H1 (cell line): Measurements from ENCODE around the gene EPB41L2. TPM values are rescaled to one million over a fixed set of nuclear protein-coding genes. Genes with fewer than 3 reads are reported as not detected.

ENCODE experiments used
- CTCF ChIA-PET: fragments of 300-600 bp; sonication (Branson Sonifier 250); formaldehyde crosslinking; loops from one replicate; lab custom pipeline; 2021; ENCODE audit not compliant: partially characterized antibody; lab: Charles Lee
- POLR2A ChIA-PET: fragments of 300-600 bp; sonication (Branson Sonifier 250); formaldehyde crosslinking; loops from one replicate; lab custom pipeline; 2021; ENCODE audit warnings: inconsistent platforms; ENCODE audit not compliant: partially characterized antibody; lab: Charles Lee
- DNase-seq, 2 experiments: peaks; one replicate each; pipeline versions ENCODE4 v3.0.0 to v3.0.0-alpha.2; 2010 to 2022; ENCODE audit warnings: low spot score in 2 of 2, low read depth in 1 of 2, mixed read lengths in 1 of 2
- FAIRE-seq: peaks from 2 replicates; lab custom pipeline; 2011; peaks lifted over from hg19 to GRCh38; lab: Jason Lieb, UNC
- H2AFZ ChIP-seq: 2 replicates; pipeline ENCODE4 v1.8.1; 2012; ENCODE audit warnings: low read length, inconsistent platforms
- H2AK5ac ChIP-seq: 2 replicates; pipeline ENCODE4 v1.6.1; 2013; ENCODE audit warnings: low read depth, low read length
- H2BK120ac ChIP-seq: replicated peaks from 2 replicates; pipeline ENCODE3; 2013; ENCODE audit warnings: low read depth, low read length, inconsistent platforms
- H2BK12ac ChIP-seq: 2 replicates; pipeline ENCODE4 v1.6.1; 2013; ENCODE audit warnings: low read depth, low read length
- H2BK15ac ChIP-seq: 2 replicates; pipeline ENCODE4 v1.6.1; 2013; ENCODE audit warnings: low read length
- H2BK20ac ChIP-seq: 2 replicates; pipeline ENCODE4 v1.6.1; 2013; ENCODE audit warnings: low read length
- H2BK5ac ChIP-seq: 2 replicates; pipeline ENCODE4 v1.6.1; 2013; ENCODE audit warnings: low read depth, low read length
- H3K14ac ChIP-seq: 2 replicates; pipeline ENCODE4 v1.6.1; 2013; ENCODE audit warnings: inconsistent platforms; ENCODE audit not compliant: insufficient read length
- H3K18ac ChIP-seq: 2 replicates; pipeline ENCODE4 v1.6.1; 2013; ENCODE audit warnings: low read length; ENCODE audit errors: extremely low read depth
- H3K23ac ChIP-seq: 2 replicates; pipeline ENCODE4 v1.6.1; 2013; ENCODE audit warnings: inconsistent platforms; ENCODE audit not compliant: insufficient read length
- H3K23me2 ChIP-seq: 2 replicates; pipeline ENCODE4 v1.6.1; 2013; ENCODE audit warnings: low read depth, low read length
- H3K27ac ChIP-seq: 2 replicates; pipeline ENCODE4 v1.6.1; 2011; ENCODE audit warnings: low read depth, low read length, inconsistent platforms
- H3K27me3 ChIP-seq, 4 experiments: replicated peaks in 1 of 4; 1 replicate in 1 of 4; 2 replicates in 3 of 4; pipeline versions ENCODE4 v1.6.1 to v1.8.1; 2011 to 2013; ENCODE audit warnings: low read length in 3 of 4, mild to moderate bottlenecking in 3 of 4, inconsistent platforms in 2 of 4, mixed read lengths in 2 of 4, moderate library complexity in 1 of 4; ENCODE audit not compliant: control insufficient read depth in 3 of 4, insufficient read depth in 3 of 4; ENCODE audit errors: extremely low read depth in 1 of 4
- H3K36me3 ChIP-seq, 4 experiments: 2 replicates each; pipeline versions ENCODE4 v1.6.1 to v1.8.1; 2011 to 2013; ENCODE audit warnings: mild to moderate bottlenecking in 4 of 4, low read length in 3 of 4, moderate library complexity in 2 of 4, control low read depth in 1 of 4, inconsistent platforms in 1 of 4; ENCODE audit not compliant: insufficient read depth in 4 of 4, control insufficient read depth in 2 of 4
- H3K4ac ChIP-seq: replicated peaks from 2 replicates; pipeline ENCODE3; 2013; ENCODE audit warnings: low read length, low read depth, mixed read lengths, inconsistent platforms; ENCODE audit not compliant: insufficient read length
- H3K4me1 ChIP-seq, 4 experiments: replicated peaks in 1 of 4; 1 replicate in 1 of 4; 2 replicates in 3 of 4; pipeline versions ENCODE4 v1.6.1 to v1.8.1; 2011 to 2013; ENCODE audit warnings: low read length in 3 of 4, inconsistent platforms in 2 of 4, mixed read lengths in 1 of 4; ENCODE audit not compliant: insufficient read depth in 4 of 4, control insufficient read depth in 3 of 4
- H3K4me2 ChIP-seq, 2 experiments: 2 replicates each; pipeline versions ENCODE4 v1.6.1 to v1.8.1; 2011 to 2013; ENCODE audit warnings: low read depth in 2 of 2, low read length in 2 of 2, control low read depth in 1 of 2, inconsistent platforms in 1 of 2, mild to moderate bottlenecking in 1 of 2; ENCODE audit not compliant: insufficient read depth in 1 of 2
- H3K4me3 ChIP-seq, 4 experiments: fragments of 200-600, 300-600 bp in 1 of 4; sonication (generic), shearing (Covaris generic), sonication (Bioruptor Twin) in 1 of 4; 2 replicates each; pipeline versions ENCODE4 v1.5.1 to v1.8.1; 2011 to 2016; ENCODE audit warnings: low read length in 4 of 4, low read depth in 3 of 4, control low read depth in 2 of 4, inconsistent platforms in 2 of 4, mild to moderate bottlenecking in 2 of 4, mixed read lengths in 1 of 4, moderate library complexity in 1 of 4; ENCODE audit not compliant: insufficient read depth in 2 of 4; ENCODE audit errors: extremely low read depth in 1 of 4
- H3K56ac ChIP-seq: replicated peaks from 2 replicates; pipeline ENCODE3; 2013; ENCODE audit warnings: low read depth, mild to moderate bottlenecking, mixed read lengths, low read length, inconsistent platforms; ENCODE audit not compliant: insufficient read length
- H3K79me1 ChIP-seq: 2 replicates; pipeline ENCODE4 v1.6.1; 2013; ENCODE audit warnings: low read depth, low read length, control low read depth
- H3K79me2 ChIP-seq, 2 experiments: 2 replicates each; pipeline versions ENCODE4 v1.6.1 to v1.8.1; 2012 to 2013; ENCODE audit warnings: low read length in 2 of 2, mild to moderate bottlenecking in 2 of 2, inconsistent platforms in 1 of 2; ENCODE audit not compliant: insufficient read depth in 2 of 2, control insufficient read depth in 1 of 2
- H3K9ac ChIP-seq, 4 experiments: replicated peaks in 1 of 4; 1 replicate in 1 of 4; 2 replicates in 3 of 4; pipeline versions ENCODE4 v1.6.1 to v1.8.1; 2011 to 2013; ENCODE audit warnings: low read depth in 3 of 4, low read length in 3 of 4, control low read depth in 2 of 4, mild to moderate bottlenecking in 2 of 4, moderate library complexity in 2 of 4, inconsistent platforms in 1 of 4; ENCODE audit errors: extremely low read depth in 1 of 4
- H3K9me3 ChIP-seq, 2 experiments: 2 replicates each; pipeline versions ENCODE4 v1.6.1 to v1.8.1; 2012 to 2013; ENCODE audit warnings: mild to moderate bottlenecking in 2 of 2, moderate library complexity in 2 of 2, control low read depth in 1 of 2, inconsistent platforms in 1 of 2, low read depth in 1 of 2, low read length in 1 of 2, mixed read lengths in 1 of 2; ENCODE audit not compliant: insufficient read depth in 2 of 2
- H4K20me1 ChIP-seq, 2 experiments: replicated peaks in 1 of 2; 2 replicates each; pipeline versions ENCODE3 to v1.8.1; 2011 to 2013; ENCODE audit warnings: inconsistent platforms in 2 of 2, low read length in 2 of 2, mild to moderate bottlenecking in 1 of 2; ENCODE audit not compliant: insufficient read depth in 2 of 2, control insufficient read depth in 1 of 2
- H4K5ac ChIP-seq: 2 replicates; pipeline ENCODE4 v1.6.1; 2013; ENCODE audit warnings: low read length, low read depth, mixed read lengths, inconsistent platforms; ENCODE audit not compliant: insufficient read length
- H4K8ac ChIP-seq: 2 replicates; pipeline ENCODE4 v1.8.0; 2013; ENCODE audit warnings: mild to moderate bottlenecking, moderate library complexity, low read length, inconsistent platforms; ENCODE audit not compliant: insufficient read depth; ENCODE audit errors: extremely low read depth
- H4K91ac ChIP-seq: replicated peaks from 2 replicates; pipeline ENCODE3; 2013; ENCODE audit warnings: low read length, mixed read lengths, inconsistent platforms; ENCODE audit not compliant: insufficient read length
- RFX5 ChIP-seq: IDR thresholded peaks from 2 replicates; pipeline ENCODE4 v1.6.1; 2011; ENCODE audit warnings: low read depth, low read length, improper control_type of control experiment, borderline replicate concordance
- WGBS, 2 experiments: shearing (Covaris generic) in 1 of 2; methylation state at CpG; one replicate each; pipeline versions ENCODE4 v1.1.6 to v1.1.7; 2013 to 2015; ENCODE audit warnings: low lambda C conversion rate in 2 of 2, mixed read lengths in 2 of 2, inconsistent platforms in 1 of 2, low coverage in 1 of 2, missing lambda C conversion rate in 1 of 2; ENCODE audit not compliant: insufficient replicate concordance in 2 of 2, insufficient coverage in 1 of 2, insufficient read length in 1 of 2; ENCODE audit errors: extremely low coverage in 1 of 2, missing lambda C conversion rate in 1 of 2; 5-methylcytosine and 5-hydroxymethylcytosine counted together
- polyA plus RNA-seq, 7 experiments: library from polyadenylated mRNA; depleted of rRNA in 3 of 7; stranded (reverse) in 5 of 7; unstranded in 2 of 7; fragments of >200 nt in 5 of 7; fragments of 200-250 nt in 2 of 7; gene quantifications; 1 replicate in 5 of 7; 2 replicates in 1 of 7; 4 replicates in 1 of 7; pipeline versions ENCODE4 v1.2.1 to v1.2.3, GENCODE V29; 2011 to 2013; ENCODE audit warnings: missing spikeins in 2 of 7, mixed read lengths in 2 of 7
- total RNA-seq: library from RNA; stranded (reverse); fragmentation: NEBNext Ultra II Directional; extraction: Animal tissue kit (Norgen Biotek cat#: 25700); gene quantifications from 2 replicates; pipeline ENCODE4 v1.2.1, GENCODE V29; 2021

Gene EPB41L2
- total and polyA plus RNA-seq, 2 of the 8 experiments (the other 6 are each of a cell fraction or from before 2014, with no cell fraction given): 22.5 to 123 TPM

DNA sequence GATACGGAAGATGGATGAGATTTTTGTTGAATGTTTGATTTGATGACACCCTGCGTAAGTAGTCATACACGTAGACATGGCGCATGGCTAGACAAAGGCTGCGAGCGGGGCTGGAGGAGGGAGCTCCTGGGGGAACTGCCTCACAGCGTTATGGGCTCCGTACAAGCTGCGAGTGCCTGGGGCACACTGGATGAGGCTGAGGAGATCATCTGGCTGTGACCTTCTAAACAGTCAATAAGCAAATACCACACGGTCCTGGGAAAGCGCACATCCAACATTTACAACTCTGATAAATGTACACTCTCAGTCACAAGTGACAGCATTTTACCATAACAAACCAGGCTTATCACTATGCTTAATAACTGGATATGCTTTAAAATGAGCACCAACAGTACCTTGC is 198.7 kb downstream of the EPB41L2 start:
- Histone ChIP-seq H2BK15ac (no peak overlapping the region), H3K4me1 (no peaks in the 10 kb centered on the region; a peak in 1 of 7 replicates), H3K4me3 (no peak overlapping the region), H2BK5ac (no peak overlapping the region; the same call in 1 of the 2 replicates), H2BK120ac (no peak overlapping the region), H2BK12ac (no peak overlapping the region), H3K4me2 (no peak overlapping the region), H4K5ac (no peak overlapping the region), H3K56ac (no peak overlapping the region), H3K23ac (no peak overlapping the region), H2AFZ (no peak overlapping the region), H3K23me2 (no peaks in the 10 kb centered on the region), H3K18ac (no peak overlapping the region), H3K27me3 (no peaks in the 10 kb centered on the region), H2AK5ac (no peak overlapping the region), H3K79me2 (no peaks in the 10 kb centered on the region), H3K9ac (no peak overlapping the region), H3K79me1 (no peaks in the 10 kb centered on the region), H3K9me3 (no peaks in the 10 kb centered on the region), H4K91ac (no peak overlapping the region), H3K36me3 (peaks cover 0 to 3% (median 0%) of the 10 kb centered on the region in 4 experiments; a peak in 1 of 8 replicates), H2BK20ac (no peak overlapping the region)
- 91 to 100% methylated on average over 1 to 11 of the region's 11 CpGs for WGBS, 2 experiments
- ChIA-PET POLR2A (no interaction called here), CTCF (interaction anchor here (1.8 to 3.1 kb wide), 2 partner anchors 8 to 21 kb away, joined by 5 to 21 read pairs; no protein-coding TSS in a partner anchor)
- FAIRE-seq (no peak), DNase-seq (no peak)
- TF ChIP-seq RFX5: no peak
- TF ChIP-seq, all 59 proteins: peak for 0
- Histone ChIP-seq H3K4ac (no peak overlapping the region), H4K8ac (no peak overlapping the region), H3K14ac (no peak overlapping the region), H4K20me1 (no peaks in the 10 kb centered on the region), H3K27ac (no peak overlapping the region)
